Muscle of back (tissue), 11 donors: ENCODE results near the gene CTNNA3. TPM values are rescaled to one million over a fixed set of nuclear protein-coding genes. Genes with fewer than 3 reads are reported as not detected.

Experiments used
- DNase-seq, 3 donors: peaks; one replicate each; pipeline versions ENCODE4 v3.0.0 to v3.0.0-alpha.2; 2013
- polyA plus RNA-seq, 10 donors: library from polyadenylated mRNA; unstranded; fragments of 120-200 nt; gene quantifications; one replicate each; pipeline ENCODE4 v1.2.1, GENCODE V29; 2013; ENCODE audit not compliant: insufficient read length in 10 of 10

Gene CTNNA3
- polyA plus RNA-seq, 10 donors: 4.6 to 15.8 (median 7.9) TPM

DNA sequence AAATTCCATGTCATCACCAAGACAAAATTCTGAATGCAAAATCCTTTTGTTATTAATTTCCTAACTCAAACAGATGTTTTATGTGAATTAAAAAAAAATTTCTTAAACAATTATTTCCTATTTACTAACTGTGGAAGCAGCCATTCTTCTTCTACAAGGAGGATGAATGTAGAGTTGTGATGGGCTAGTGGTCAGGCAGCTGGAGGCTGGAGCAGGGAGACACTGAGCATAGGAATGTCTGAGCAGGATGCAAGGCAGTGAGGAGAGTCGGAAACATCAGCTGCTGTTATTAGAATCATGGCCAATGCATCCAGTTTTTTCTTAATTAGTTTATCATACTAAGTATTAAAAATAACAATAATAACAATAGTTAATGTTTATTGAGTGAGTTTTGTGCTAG lies 872.7 kb downstream of the CTNNA3 start:
- no peak for DNase-seq

DNA sequence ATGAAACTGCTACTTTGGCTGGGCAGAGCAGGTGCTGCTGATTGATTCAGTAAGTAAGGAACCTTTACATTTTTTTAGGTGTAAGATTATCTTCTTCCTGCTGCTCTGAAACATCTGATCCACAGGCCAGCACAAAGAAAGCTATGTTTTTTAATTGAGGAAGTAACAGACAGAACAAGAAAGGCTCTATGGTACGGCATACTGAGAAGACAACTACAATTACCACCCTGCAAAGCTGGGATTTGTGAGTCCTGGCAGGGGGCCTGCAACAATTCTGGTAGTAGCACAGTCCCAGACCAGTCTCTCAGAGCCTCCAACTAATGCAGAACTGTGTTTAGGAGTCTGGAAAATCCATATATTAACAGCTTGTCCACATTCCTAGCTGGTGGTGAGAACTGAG lies 873.2 kb downstream of the CTNNA3 start:
- DNase-seq: no peak

DNA sequence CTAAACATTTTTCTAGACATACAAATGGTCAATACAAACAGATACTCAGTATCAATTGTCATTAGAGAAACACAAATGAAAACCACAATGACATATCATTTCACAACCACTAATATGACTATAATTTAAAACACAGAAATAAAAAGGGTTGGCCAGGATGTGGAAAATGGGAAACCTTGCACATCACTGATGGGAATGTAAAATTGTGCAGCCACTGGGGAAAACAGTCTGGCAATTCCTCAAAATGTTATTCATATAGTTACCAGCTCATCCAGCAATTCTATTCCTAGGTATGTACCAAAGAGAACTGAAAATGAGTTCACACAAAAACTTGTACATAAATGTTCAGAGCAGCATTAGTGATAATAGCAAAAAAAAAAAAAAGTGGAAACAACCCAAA lies 876.3 kb downstream of the CTNNA3 start:
- no peak for DNase-seq

DNA sequence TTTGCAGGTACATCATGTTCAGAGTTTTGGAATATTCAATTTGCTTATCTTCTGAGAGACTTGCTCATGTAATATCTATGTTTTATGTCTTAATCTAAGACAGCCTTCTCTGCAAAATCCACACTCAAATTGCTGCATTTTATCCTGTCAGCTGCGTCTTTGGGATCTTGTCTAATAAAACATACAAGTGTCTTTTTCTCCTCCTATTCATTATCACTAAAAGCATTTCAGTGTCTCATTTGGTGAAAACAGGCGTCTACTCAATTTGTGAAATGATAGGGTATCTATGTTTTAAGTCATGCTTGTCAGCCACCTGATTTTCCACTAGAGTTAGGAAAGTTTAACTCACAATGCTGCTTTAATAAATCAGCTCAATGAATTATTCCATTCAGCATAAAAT lies 882.9 kb downstream of the CTNNA3 start:
- DNase-seq: no peak

DNA sequence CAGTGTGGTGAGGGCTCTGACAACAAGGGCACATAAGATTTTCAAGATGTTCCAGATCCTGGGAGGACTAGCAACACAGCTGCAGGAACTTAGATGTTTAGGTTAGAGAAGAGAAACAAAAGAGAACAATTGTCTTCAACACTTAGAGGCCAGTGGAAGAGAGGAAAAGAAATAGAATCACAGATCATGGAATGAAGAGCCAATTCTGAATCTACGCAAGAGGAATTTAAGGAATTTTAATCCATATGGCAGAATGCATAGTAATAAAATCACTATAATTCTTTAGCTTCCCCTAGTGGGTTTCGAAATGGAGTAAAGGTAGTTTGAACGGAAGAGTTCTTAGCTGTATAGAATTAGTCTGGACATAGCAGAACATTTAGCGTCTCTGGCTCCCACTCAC lies 884.8 kb downstream of the CTNNA3 start:
- no peak for DNase-seq

DNA sequence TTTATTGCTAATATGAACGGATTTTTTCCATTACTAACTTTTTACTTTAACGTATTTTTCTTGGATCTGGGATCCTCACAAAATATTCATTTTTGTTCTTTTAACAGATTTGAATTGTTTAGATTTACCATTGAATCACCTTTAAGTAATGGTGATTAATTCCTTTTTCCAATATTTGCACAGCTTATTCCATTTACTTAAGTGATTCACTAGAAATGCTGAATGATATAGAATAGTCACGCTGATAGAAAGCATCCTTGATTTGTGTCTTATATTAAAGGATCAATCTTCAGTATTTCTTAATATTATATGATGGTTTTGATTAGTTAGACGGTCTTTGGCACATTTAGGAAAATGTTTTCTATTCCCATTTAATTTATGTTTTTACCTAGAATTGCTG lies 886.6 kb downstream of the CTNNA3 start:
- no peak for DNase-seq

DNA sequence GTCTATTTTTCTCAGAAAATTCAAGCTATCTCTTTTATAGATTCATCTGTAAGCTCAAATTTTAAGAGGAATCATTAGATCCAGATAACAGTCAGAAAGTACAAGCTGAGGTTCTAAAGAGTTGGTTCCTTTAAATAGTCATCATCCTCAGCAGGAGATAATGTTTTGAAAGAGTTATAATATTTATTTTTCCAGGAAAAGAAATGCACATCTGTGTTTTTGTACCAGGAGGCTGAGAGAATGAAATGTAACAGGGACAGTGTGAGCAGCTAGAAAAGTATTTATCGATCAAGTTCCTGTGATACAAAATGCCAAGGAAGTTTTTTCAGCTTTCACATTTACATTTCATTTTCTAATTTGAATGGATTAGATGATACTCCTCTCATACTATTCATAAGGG lies 890.4 kb downstream of the CTNNA3 start:
- DNase-seq: no peak

DNA sequence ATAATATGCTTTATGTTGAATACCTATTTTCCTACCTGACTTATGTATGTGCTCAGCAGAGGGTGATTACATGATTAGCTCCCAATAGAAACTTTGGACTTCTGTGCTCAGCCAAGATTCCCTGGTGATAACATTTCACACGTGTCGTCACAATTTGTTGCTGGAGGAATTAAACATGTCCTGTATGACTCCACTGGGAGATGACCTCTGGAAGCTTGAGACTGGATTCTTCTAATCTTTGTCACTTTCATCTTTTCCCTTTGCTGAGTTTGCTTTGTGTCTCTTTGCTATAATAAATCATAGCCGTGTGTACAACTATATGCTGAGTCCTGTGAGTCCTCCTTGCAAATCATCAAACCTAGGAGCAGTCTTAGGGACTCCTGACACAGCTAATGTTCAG lies 891.0 kb downstream of the CTNNA3 start:
- DNase-seq: no peak

DNA sequence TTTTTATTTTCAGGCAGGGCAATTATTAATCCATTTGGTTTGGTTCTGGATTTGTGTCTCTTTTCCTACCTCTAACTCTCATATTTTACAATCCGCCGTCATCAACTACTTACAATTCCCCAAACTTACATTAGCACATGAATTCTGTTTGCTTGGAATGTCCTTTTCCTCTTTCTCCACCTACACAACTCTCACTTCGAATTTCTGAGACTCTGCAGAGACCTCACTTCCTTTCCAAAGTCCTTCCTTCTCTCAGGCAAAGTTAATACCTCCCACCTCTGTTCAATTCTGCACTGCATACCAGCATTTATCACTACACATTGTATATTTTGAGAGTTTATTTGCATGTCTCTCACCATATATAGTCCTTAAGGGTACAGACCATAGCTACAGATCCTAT lies 892.8 kb downstream of the CTNNA3 start:
- DNase-seq: no peak

DNA sequence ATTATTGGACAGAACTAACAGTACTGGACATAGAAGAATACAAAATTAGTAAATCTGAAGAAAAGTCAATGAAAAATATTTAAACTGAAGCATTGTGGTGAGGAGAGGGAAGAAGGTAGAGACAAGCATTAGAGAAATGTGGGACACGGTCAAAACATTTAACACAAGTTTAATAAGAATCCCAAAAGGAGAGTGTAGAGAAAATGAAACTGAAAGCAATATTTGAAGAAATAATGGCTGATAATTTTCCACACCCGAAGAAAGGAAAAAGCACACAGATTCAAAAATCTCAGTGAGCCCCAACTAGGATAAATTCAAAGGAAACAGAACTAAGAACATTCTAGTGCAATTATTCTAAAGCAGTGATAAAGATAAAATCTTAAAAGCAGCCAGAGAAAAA lies 896.5 kb downstream of the CTNNA3 start:
- no peak for DNase-seq

DNA sequence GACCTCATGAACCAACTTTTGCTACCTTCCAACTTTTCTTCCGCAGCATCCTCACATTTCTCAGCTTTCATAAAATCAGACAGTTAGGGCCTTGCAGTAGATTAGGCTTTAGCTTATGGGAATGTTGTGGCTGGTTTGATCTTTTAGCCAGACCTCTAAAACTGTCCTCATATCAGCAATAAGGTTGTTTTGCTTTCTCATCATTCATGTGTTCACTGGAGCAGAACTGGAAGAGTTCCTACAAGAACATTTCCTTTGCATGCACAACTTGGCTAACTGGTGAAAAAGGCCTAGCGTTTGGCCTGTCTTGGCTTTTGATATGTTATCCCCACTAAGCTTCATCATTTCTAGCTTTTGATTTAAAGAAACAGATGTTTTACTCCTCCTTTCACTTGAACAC lies 900.1 kb downstream of the CTNNA3 start:
- DNase-seq: no peak

DNA sequence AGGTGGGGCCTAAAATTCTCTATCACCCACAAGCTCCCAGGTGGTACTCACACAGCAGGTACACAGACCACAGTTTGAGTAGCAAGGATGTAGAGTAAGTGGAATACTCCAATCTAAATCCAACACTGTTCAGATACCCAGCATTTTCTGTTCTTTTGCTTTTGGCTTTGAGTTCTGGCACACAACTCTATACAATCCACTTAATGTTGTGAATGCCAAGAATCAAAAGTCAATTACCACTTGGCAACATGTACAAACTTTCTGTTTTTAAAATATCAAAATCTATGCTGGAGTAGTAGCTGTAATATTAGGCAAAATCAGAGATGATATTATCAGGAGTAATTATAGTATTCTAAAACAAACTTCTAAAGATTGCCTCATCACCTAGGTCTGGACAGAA lies 903.6 kb downstream of the CTNNA3 start:
- no peak for DNase-seq

DNA sequence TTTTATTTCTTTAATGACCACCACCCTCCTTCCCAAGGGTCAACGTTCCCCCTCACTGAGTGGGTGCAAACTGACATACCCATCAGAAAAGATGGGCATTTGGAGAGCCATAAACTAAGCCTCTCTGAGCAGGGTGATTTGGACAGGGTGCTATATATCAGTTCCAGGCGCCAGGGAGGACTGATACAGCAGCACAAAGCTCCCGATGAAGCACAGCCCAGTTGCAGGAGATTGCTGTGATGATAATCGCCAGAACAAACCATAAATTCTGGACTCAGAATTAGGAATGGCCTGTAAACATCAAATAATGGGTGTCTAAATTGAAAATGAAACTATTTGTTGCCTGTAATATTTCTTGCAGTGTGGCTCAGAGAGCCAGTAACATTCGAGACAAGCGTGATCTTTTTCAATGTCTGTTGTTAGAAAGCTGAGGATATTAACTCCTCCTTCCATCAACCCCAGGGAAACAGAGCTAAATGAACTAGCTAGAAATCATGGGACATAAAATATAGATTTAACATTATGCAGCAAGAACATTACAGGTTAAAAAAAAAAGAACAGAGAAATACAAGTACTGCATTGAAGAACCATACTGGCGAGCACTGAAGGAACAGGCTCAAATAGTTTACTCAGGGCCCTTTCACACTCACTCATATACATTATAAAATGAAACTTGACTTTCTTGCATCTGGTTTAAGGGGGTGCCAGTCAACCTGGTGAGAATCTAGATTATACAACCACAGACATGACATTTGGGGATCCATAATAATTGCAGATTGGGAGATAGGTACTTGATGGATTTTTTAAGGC lies 907.6 kb downstream of the CTNNA3 start:
- peak in 1 of 3 donors; percentile 15 for DNase-seq

DNA sequence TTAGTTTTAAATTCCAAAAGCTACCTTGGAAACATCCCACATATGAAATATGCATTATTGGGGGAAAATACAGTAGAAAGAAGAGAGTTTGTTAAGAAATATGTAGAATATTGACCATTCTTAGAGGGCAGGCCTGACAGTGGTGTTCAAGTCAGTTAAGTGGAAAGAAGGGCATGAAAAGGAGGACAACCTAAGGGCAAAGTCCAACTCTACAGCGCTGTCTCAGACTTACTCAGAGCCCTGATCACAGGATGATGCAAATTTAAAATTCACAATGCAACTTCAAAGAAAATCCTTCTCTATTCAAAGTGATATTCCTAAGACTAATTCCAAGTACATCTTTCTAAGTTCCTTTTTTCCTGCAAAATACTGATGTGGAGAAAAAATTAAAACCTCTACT lies 909.3 kb downstream of the CTNNA3 start:
- no peak for DNase-seq

DNA sequence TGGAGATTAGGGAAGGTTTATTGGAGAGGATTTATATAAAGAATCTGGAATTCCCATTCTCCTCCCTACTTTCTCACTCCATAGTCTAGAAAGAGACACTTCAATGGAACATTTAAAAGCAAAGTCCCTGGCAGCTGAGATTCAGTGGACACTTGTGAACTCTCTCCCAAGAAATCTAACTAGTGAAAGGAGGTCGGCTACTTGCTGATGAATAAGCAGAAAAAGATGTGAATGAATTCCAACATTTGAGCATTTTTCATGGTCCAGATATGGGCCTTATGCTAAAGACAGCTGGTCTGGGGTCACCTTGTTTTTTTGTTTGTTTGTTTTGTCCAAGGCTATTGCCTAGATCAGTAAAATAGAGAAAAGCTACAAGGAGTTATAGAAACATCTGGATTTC lies 911.2 kb downstream of the CTNNA3 start:
- DNase-seq: no peak

DNA sequence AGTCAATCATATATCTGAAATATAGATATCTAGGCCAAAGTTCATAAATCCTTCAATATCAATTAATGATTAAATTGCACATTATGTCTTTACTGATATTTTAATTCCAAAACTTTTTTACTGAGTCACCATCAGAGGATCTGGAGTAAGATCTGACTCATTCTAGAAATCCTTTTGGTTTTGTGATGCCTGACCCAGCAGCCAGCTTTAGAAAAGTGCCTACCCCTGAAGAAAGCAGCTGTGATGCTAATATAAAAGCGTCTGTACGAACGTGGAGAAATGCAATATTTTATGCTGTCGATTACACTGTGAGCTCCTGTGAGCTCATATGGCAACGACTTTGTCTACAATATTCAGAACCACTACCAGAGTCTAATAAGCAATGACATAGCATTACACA lies 912.7 kb downstream of the CTNNA3 start:
- peak in 1 of 3 donors; percentile 16 for DNase-seq

DNA sequence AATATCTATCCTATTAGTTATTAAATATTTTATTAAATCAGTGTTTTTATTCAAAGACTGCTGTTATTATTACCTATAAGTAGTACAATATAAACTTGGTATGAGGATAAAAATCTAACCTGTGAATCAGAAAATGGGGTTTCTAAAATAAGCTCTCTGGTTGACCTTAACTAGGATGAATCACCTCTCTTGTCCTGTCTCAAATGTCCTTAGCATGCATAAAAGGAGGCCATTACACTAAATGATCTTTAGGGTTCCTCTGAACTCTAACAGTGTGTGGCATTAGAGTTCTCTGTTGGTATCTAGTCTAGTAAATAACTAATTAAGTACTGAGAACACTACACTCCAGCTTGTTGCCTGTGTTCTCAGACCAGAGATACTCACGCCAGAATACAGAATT lies 913.2 kb downstream of the CTNNA3 start:
- DNase-seq: no peak

DNA sequence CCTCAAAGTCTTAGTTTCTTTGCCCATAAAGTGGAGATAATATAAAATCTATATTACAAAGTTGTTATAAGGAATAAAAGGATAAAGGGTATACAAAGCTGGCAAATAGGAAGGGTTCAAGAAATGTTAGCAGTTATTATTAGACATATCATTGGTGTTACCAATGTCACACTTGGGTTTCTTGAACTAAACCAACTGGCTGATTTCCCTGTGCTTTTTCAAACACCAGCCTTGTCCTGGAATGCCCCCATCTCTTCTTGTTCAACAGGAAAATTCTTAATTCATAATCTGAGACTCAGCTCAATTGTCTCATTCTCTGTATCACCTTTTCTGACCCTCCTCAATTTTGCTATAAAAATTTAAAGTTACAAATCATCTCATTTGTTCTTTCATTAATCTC lies 913.9 kb downstream of the CTNNA3 start:
- no peak for DNase-seq

DNA sequence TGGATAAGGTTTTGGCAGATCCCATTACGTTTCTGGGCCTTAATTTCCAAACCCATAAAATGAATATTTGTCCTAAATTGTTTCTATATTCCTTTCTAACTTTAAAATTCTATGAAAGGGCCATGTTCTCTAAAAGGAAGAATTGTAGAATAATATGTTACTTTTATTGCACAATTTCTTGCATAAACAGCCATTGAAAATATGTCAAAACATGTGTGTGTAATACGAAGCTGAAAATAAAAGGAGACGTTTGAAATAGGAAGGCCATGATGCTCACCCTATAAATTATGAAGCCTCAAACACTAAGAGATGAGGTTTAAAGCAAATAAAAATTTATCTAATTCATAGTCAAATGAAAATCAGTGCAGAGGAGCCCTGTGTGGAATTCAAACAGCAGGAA lies 915.2 kb downstream of the CTNNA3 start:
- no peak for DNase-seq

DNA sequence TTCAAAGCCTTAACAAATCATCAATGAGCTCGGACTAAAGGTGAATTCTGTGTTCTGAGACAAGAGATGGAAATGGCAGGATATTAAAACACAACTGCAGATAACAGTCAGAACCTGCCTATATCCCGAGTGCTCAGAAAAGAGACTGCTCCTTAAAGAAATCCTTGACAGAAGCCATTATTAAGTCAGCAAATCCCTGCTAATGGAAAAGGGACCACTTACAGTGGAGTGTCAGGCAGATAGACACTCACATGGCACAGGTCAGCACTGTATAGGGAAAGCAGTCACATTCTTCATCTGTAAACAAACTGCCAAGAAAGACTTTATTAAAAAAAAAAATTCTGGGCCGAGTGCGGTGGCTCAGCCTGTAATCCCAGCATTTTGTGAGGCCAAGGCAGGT lies 917.6 kb downstream of the CTNNA3 start:
- no peak for DNase-seq

DNA sequence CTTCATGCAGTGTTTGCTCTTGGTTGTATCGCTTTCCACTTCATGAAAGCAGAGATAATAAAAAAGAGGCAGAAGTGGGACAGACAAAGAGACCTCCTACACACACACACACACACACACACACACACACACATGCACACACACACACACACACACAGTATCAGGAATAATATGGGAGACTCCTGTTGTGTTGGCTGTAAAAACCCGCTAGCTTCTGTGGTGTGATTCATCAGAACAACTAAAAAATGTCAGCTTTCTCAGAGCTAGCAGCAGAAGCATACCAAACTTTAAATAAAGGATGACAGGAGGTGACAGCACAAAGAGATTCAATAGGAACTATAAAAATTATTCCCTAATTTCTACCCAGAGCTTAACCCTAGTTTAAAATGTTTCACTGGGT lies 918.3 kb downstream of the CTNNA3 start:
- DNase-seq: no peak

DNA sequence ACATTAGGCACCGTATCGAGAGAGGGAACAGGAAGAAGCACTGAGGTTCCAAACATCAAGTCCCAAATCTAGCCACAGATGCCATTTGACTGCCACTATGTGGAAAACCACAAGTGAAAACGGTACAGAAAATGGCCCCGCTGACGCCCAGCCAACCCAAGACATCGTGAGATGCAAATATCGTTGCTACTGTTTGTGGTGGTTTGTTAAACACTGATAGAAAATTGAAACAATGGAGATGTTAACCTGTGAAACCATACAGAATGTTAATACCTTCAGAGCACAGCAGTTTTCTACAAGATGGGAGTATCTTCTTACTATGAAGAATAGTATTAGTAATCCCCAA lies 922.5 kb downstream of the CTNNA3 start:
- DNase-seq: no peak

DNA sequence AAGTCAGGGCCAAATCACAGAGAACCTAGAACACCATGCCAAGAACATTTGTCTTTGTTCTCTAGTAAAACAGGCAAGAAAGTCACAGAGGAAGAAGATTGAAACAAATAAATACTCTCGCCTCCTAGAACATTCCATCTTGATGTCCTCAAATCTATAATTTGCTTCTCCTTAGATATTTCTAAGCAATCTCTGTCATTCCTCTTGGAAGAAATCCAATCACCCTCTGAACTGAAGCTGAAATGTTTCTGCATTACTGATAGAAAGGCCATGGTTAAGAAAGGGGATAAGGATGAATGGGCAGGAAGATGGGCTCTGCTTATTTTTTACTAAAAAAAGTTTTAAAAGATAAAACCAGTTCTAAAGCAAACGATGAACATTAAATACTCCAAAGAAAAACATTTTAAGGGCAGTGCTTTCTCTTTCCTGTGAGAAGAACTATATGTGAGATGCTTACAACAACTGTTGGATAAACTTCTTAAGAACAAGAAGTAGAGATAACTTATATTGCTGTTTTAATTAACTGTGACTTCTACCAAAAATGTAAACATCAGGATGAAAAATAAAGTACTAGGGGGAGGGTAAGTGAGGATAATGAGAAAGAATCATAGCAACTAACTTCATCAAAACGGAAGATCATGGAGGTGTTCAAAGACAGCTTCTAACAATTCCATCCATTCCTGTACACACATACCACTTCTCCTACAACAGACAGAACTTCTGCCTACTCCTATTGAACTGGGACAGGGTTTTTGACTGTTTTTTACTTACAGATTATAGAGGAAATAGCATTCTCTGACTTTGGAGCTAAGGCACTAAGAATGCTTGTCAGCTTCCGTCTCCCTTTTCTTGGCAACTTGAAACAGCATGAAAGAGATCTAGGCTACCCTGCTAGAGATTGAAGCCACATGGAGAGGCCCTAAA lies 923.2 kb downstream of the CTNNA3 start:
- no peak for DNase-seq
